Right renal pelvis (tissue), 4 donors: ENCODE data around the gene CRISP1. TPM values are rescaled to one million over a fixed set of nuclear protein-coding genes. Genes with fewer than 3 reads are reported as not detected.
"Not testable (repeated sequence)": the region's sequence is repeated elsewhere in the genome, so short reads cannot be mapped to it uniquely, and the experiment has no call there.

ENCODE experiments used
- DNase-seq, 4 donors: peaks; one replicate each; pipeline ENCODE4 v3.0.0-alpha.2; 2013; ENCODE audit warnings: low read depth in 4 of 4, low spot score in 3 of 4, missing footprints in 1 of 4
- polyA plus RNA-seq, 4 donors: library from polyadenylated mRNA; unstranded; fragments of 120-200 nt; gene quantifications; one replicate each; pipeline ENCODE4 v1.2.1, GENCODE V29; 2013; ENCODE audit not compliant: insufficient read length in 4 of 4

CRISP1 gene
- polyA plus RNA-seq, 4 donors: 0.05 TPM; not detected in 3

- no peak for DNase-seq
Observed at GRCh38 chr6:49847014-49847413, 19.3 kb downstream of the CRISP1 start.

- no peak for DNase-seq
Observed at GRCh38 chr6:49841424-49841823, 24.9 kb downstream of the CRISP1 start.

- no peak for DNase-seq
Observed at GRCh38 chr6:49839957-49840356, 26.4 kb downstream of the CRISP1 start.

- no peak for DNase-seq
Observed at GRCh38 chr6:49839162-49839561, 27.2 kb downstream of the CRISP1 start.

- no peak for DNase-seq
Observed at GRCh38 chr6:49835140-49835539, 31.2 kb downstream of the CRISP1 start.

GRCh38 chr6:49833386-49833785 is 32.9 kb downstream of the CRISP1 start:
- DNase-seq: no peak

GRCh38 chr6:49826743-49827406 is 39.5 kb downstream of the CRISP1 start:
- no peak for DNase-seq

GRCh38 chr6:49815166-49815565 is 51.2 kb downstream of the CRISP1 start:
- DNase-seq: no peak

GRCh38 chr6:49813248-49813647 is 53.1 kb downstream of the CRISP1 start:
- DNase-seq: no peak

GRCh38 chr6:49806145-49806544 is 60.2 kb downstream of the CRISP1 start:
- no peak for DNase-seq

GRCh38 chr6:49805246-49805645 is 61.1 kb downstream of the CRISP1 start:
- no peak for DNase-seq

- DNase-seq: no peak
Observed at GRCh38 chr6:49801525-49801924, 64.8 kb downstream of the CRISP1 start.

- no peak for DNase-seq
Observed at GRCh38 chr6:49799090-49799489, 67.2 kb downstream of the CRISP1 start.

GRCh38 chr6:49796842-49797455 is 69.4 kb downstream of the CRISP1 start:
- not testable (repeated sequence) for DNase-seq

- DNase-seq: no peak
Observed at GRCh38 chr6:49790341-49790740, 76.0 kb downstream of the CRISP1 start.

- DNase-seq: no peak
Observed at GRCh38 chr6:49787176-49787575, 79.2 kb downstream of the CRISP1 start, which contains the start of gene PGK2. TSS of gene PGK2 (minus strand) at chr6:49787285. CDS start at chr6:49787187, 98 bp downstream.

- DNase-seq: no peak
Observed at GRCh38 chr6:49784272-49784671, 82.1 kb downstream of the CRISP1 start.

Other genes starting within 250 kb of the CRISP1 start
- gene RHAG, start 229.7 kb downstream of the CRISP1 start, polyA plus RNA-seq: 1 to 10 TPM in 3 of 4 donors, under 1 TPM in 1; 0.86 to 1.3 (median 1.2) TPM
- gene CRISP2, start 153.0 kb downstream of the CRISP1 start, polyA plus RNA-seq: under 1 TPM; 0.04 to 0.21 (median 0.18) TPM
- gene CRISP3, start 122.1 kb downstream of the CRISP1 start, polyA plus RNA-seq: under 1 TPM in 3 of 4 donors, not detected in 1; 0.08 to 0.42 (median 0.24) TPM
- gene PGK2, start 79.2 kb downstream of the CRISP1 start, polyA plus RNA-seq: not detected
- not detected for gene DEFB114, start 97.6 kb upstream of the CRISP1 start, polyA plus RNA-seq
- not detected for gene DEFB113, start 103.1 kb upstream of the CRISP1 start, polyA plus RNA-seq
- not detected for gene DEFB110, start 155.5 kb upstream of the CRISP1 start, polyA plus RNA-seq
- not detected for gene DEFB112, start 183.4 kb upstream of the CRISP1 start, polyA plus RNA-seq